Spleen (tissue), 11 donors: Measurements from ENCODE around the gene MAPK4. TPM values are rescaled to one million over a fixed set of nuclear protein-coding genes. Genes with fewer than 3 reads are reported as not detected.

ENCODE experiments used
- DNase-seq: peaks from one replicate; pipeline ENCODE4 v3.0.0-alpha.2; 2020
- H3K27ac ChIP-seq, 8 donors: fragments of 200-600 bp; sonication (generic) in 7 of 8; 1 replicate in 4 of 8; 2 replicates in 4 of 8; pipeline versions ENCODE4 v1.5.0 to v1.8.0; 2016 to 2021; ENCODE audit warnings: inconsistent platforms in 4 of 8, mild to moderate bottlenecking in 4 of 8, moderate library complexity in 1 of 8
- H3K27me3 ChIP-seq, 7 donors: fragments of 200-600 bp; sonication (generic) in 6 of 7; replicated peaks in 1 of 7; 1 replicate in 4 of 7; 2 replicates in 3 of 7; pipeline versions ENCODE4 v1.5.0 to v1.8.0; 2016 to 2021; ENCODE audit warnings: inconsistent platforms in 3 of 7, mild to moderate bottlenecking in 1 of 7
- H3K36me3 ChIP-seq, 6 donors: fragments of 200-600 bp; sonication (generic) in 5 of 6; 1 replicate in 4 of 6; 2 replicates in 2 of 6; pipeline versions ENCODE4 v1.5.0 to v1.8.0; 2016 to 2021; ENCODE audit warnings: inconsistent platforms in 2 of 6
- H3K4me1 ChIP-seq, 6 donors: fragments of 200-600 bp; sonication (generic) in 5 of 6; 1 replicate in 3 of 6; 2 replicates in 3 of 6; pipeline versions ENCODE4 v1.5.0 to v1.8.0; 2016 to 2021; ENCODE audit warnings: inconsistent platforms in 3 of 6
- H3K4me3 ChIP-seq, 8 donors: fragments of 200-600 bp; sonication (generic) in 7 of 8; 1 replicate in 4 of 8; 2 replicates in 4 of 8; pipeline versions ENCODE4 v1.5.0 to v1.8.0; 2016 to 2021; ENCODE audit warnings: inconsistent platforms in 4 of 8, mild to moderate bottlenecking in 4 of 8, moderate library complexity in 2 of 8
- H3K9me3 ChIP-seq, 8 donors: fragments of 200-600 bp; sonication (generic) in 7 of 8; 1 replicate in 4 of 8; 2 replicates in 4 of 8; pipeline versions ENCODE4 v1.5.0 to v1.8.0; 2016 to 2021; ENCODE audit warnings: inconsistent platforms in 4 of 8
- CTCF ChIP-seq, 11 experiments: fragments of 200-600 bp in 7 of 11; fragments of 450-650 bp in 4 of 11; sonication (generic) in 4 of 11; IDR thresholded peaks in 8 of 11; conservative IDR thresholded peaks in 3 of 11; 1 replicate in 7 of 11; 2 replicates in 4 of 11; pipeline versions ENCODE4 v1.4.0 to v1.8.0; 2016 to 2021; ENCODE audit warnings: antibody characterized with exemption in 11 of 11, inconsistent platforms in 4 of 11, mild to moderate bottlenecking in 1 of 11
- POLR2A ChIP-seq, 3 donors: fragments of 450-650 bp; IDR thresholded peaks; one replicate each; pipeline ENCODE4 v1.5.1; 2017; ENCODE audit warnings: antibody characterized with exemption in 3 of 3, mild to moderate bottlenecking in 1 of 3
- POLR2AphosphoS5 ChIP-seq, 3 donors: sonication (generic); formaldehyde crosslinking; IDR thresholded peaks; one replicate each; pipeline ENCODE4 v1.5.1; 2017; ENCODE audit warnings: antibody characterized with exemption in 3 of 3
- WGBS, 5 donors: extraction: QIAGEN DNeasy Blood & Tissue Kit in 3 of 5; methylation state at CpG; one replicate each; pipeline versions ENCODE4 v1.1.5 to v1.1.7; 2013 to 2018; 5-methylcytosine and 5-hydroxymethylcytosine counted together
- intact Hi-C: fragments of 100-400 bp; cut with DNase I; formaldehyde crosslinking; loops from one replicate; pipeline ENCODE4 v1.15.0; 2023; ENCODE audit warnings: low total_unique reads
- polyA plus RNA-seq, 3 donors: library from polyadenylated mRNA; stranded (reverse); fragments of 200-250 nt; gene quantifications; one replicate each; pipeline ENCODE4 v1.2.1, GENCODE V29; 2013
- total RNA-seq, 7 donors: library from RNA; depleted of rRNA in 3 of 7; stranded (reverse); fragments of >200 nt in 3 of 7; fragmentation: NEBNext Ultra II Directional in 4 of 7; extraction: Animal tissue kit (Norgen Biotek cat#: 25700) in 4 of 7; gene quantifications; one replicate each; pipeline versions ENCODE4 v1.1.0 to v1.2.1, GENCODE V29; 2016 to 2021
- donor health status: healthy with polysubstance abuse.
- donor health status: DM: no; HTN: no; CAD: no; lungs with moderate emphysema.
- donor health status: DM: no; HTN: no; CAD: no.
- donor health status: Bipolar disorder and iron deficiency.
- donor health status: healthy.
- donor health status: DM: no; HTN: no; CAD: no.
- donor health status: DM: yes; HTN: yes; CAD: no.

MAPK4 gene
- total and polyA plus RNA-seq, 10 donors: 0.02 to 0.29 (median 0.20) TPM; not detected in 4

GRCh38 chr18:50716902-50717301 is 157.0 kb downstream of the MAPK4 start:
- DNase-seq: no peak
- H3K27me3 ChIP-seq: peaks cover 0 to 16% (median 0%) of the 10 kb centered on the region in 7 donors
- H3K36me3 ChIP-seq: no peaks in the 10 kb centered on the region
- no peak overlapping the region for H3K4me3 ChIP-seq
- no peaks in the 10 kb centered on the region for H3K4me1 ChIP-seq
- intact Hi-C loops: no loop called here
- H3K9me3 ChIP-seq: peaks cover 0 to 12% (median 1%) of the 10 kb centered on the region in 8 donors
- no peak overlapping the region for H3K27ac ChIP-seq
- TF ChIP-seq CTCF (IDR thresholded peaks at IDR 0.05 in 8 of 11, conservative IDR thresholded peaks at IDR 0.05 in 3 of 11): no peak
- TF ChIP-seq POLR2AphosphoS5 (IDR thresholded peaks at IDR 0.05): no peak
- TF ChIP-seq POLR2A (IDR thresholded peaks at IDR 0.05): no peak
- WGBS, 5 donors: 80 to 89% (median 86%) methylated on average over 4 of the region's 4 CpGs

GRCh38 chr18:50717563-50717962 is 157.7 kb downstream of the MAPK4 start:
- no peaks in the 10 kb centered on the region for H3K36me3 ChIP-seq
- WGBS, 5 donors: 79 to 94% (median 87%) methylated on average over 2 of the region's 2 CpGs; no CpG with 5 or more reads in 1 of the 5 donors
- no peak overlapping the region for H3K27ac ChIP-seq
- TF ChIP-seq POLR2A (IDR thresholded peaks at IDR 0.05): no peak
- peaks cover 0 to 12% (median 1%) of the 10 kb centered on the region in 8 donors for H3K9me3 ChIP-seq
- peaks cover 0 to 16% (median 0%) of the 10 kb centered on the region in 7 donors for H3K27me3 ChIP-seq
- H3K4me1 ChIP-seq: no peaks in the 10 kb centered on the region
- DNase-seq: no peak
- intact Hi-C loops: no loop called here
- no peak overlapping the region for H3K4me3 ChIP-seq

GRCh38 chr18:50719471-50720324 is 159.8 kb downstream of the MAPK4 start:
- no peak overlapping the region for H3K27ac ChIP-seq
- no peak overlapping the region for H3K4me3 ChIP-seq
- H3K27me3 ChIP-seq: peaks cover 0 to 16% (median 0%) of the 10 kb centered on the region in 7 donors
- H3K36me3 ChIP-seq: no peaks in the 10 kb centered on the region
- intact Hi-C loops: no loop called here
- H3K9me3 ChIP-seq: peaks cover 0 to 12% (median 1%) of the 10 kb centered on the region in 8 donors
- TF ChIP-seq POLR2A (IDR thresholded peaks at IDR 0.05): no peak
- TF ChIP-seq CTCF (IDR thresholded peaks at IDR 0.05 in 8 of 11, conservative IDR thresholded peaks at IDR 0.05 in 3 of 11): no peak
- TF ChIP-seq POLR2AphosphoS5 (IDR thresholded peaks at IDR 0.05): no peak
- H3K4me1 ChIP-seq: no peaks in the 10 kb centered on the region
- 73 to 85% (median 82%) methylated on average over 10 to 11 of the region's 11 CpGs for WGBS, 5 donors
- DNase-seq: no peak

- peaks cover 0 to 16% (median 0%) of the 10 kb centered on the region in 7 donors for H3K27me3 ChIP-seq
- 81 to 96% (median 88%) methylated on average over 4 of the region's 4 CpGs for WGBS, 5 donors
- no peaks in the 10 kb centered on the region for H3K36me3 ChIP-seq
- H3K9me3 ChIP-seq: peaks cover 0 to 10% (median 1%) of the 10 kb centered on the region in 8 donors
- no peak overlapping the region for H3K4me3 ChIP-seq
- no peaks in the 10 kb centered on the region for H3K4me1 ChIP-seq
- H3K27ac ChIP-seq: no peak overlapping the region
- TF ChIP-seq CTCF (IDR thresholded peaks at IDR 0.05 in 8 of 11, conservative IDR thresholded peaks at IDR 0.05 in 3 of 11): no peak
- TF ChIP-seq POLR2A (IDR thresholded peaks at IDR 0.05): no peak
- no peak for TF ChIP-seq POLR2AphosphoS5 (IDR thresholded peaks at IDR 0.05)
- intact Hi-C loops: no loop called here
- DNase-seq: no peak
Observed at GRCh38 chr18:50720325-50720674, 160.4 kb downstream of the MAPK4 start.
